ENCODE data around the gene SSBP4.

- TF ChIP-seq EZH2 (IDR thresholded peaks at IDR 0.05; ENCODE audit: borderline replicate concordance) (no peak), CTCF (IDR thresholded peaks at IDR 0.05; ENCODE audit: poor library complexity) (no peak), EZH2phosphoT487 (IDR thresholded peaks at IDR 0.05; ENCODE audit: low read depth, severe bottlenecking, unreplicated experiment) (no peak)
Observed at GRCh38 chr19:18465964-18466339, 46.8 kb downstream of the SSBP4 start.

Measured in hepatocyte (in vitro differentiated cells).